Prostate gland (tissue), 2 donors: Measurements from ENCODE around the gene PLEKHM1. TPM values are rescaled to one million over a fixed set of nuclear protein-coding genes. Genes with fewer than 3 reads are reported as not detected.
"Not testable (repeated sequence)": the region's sequence is repeated elsewhere in the genome, so short reads cannot be mapped to it uniquely, and the experiment has no call there.

ENCODE experiments used
- DNase-seq: peaks from one replicate; pipeline ENCODE4 v3.0.0-alpha.2; 2019; ENCODE audit warnings: low spot score
- H3K27ac ChIP-seq, 2 donors: fragments of 200-600 bp; sonication (generic); 2 replicates each; pipeline ENCODE4 v1.5.1; 2017 to 2019
- H3K27me3 ChIP-seq: fragments of 200-600 bp; sonication (generic); replicated peaks from 2 replicates; pipeline ENCODE4 v1.5.1; 2019; ENCODE audit not compliant: insufficient read depth
- H3K36me3 ChIP-seq, 2 donors: fragments of 200-600 bp; sonication (generic); 1 replicate in 1 of 2; 2 replicates in 1 of 2; pipeline versions ENCODE4 v1.5.1 to v1.8.1; 2017 to 2019
- H3K4me1 ChIP-seq: fragments of 200-600 bp; sonication (generic); replicated peaks from 2 replicates; pipeline ENCODE4 v1.5.1; 2019
- H3K4me3 ChIP-seq, 2 donors: fragments of 200-600 bp; sonication (generic); 2 replicates each; pipeline ENCODE4 v1.5.1; 2017 to 2019
- H3K9me3 ChIP-seq: fragments of 200-600 bp; sonication (generic); 2 replicates; pipeline ENCODE4 v1.5.1; 2017
- POLR2A ChIP-seq: fragments of 450-650 bp; IDR thresholded peaks from one replicate; pipeline ENCODE4 v1.6.1; 2016; ENCODE audit warnings: antibody characterized with exemption, mild to moderate bottlenecking
- POLR2AphosphoS5 ChIP-seq: sonication (generic); formaldehyde crosslinking; IDR thresholded peaks from one replicate; pipeline ENCODE4 v1.6.1; 2017; ENCODE audit warnings: antibody characterized with exemption
- WGBS: methylation state at CpG from one replicate; pipeline ENCODE4 v1.1.5; 2018; 5-methylcytosine and 5-hydroxymethylcytosine counted together
- intact Hi-C: fragments of 100-400 bp; cut with DNase I; formaldehyde crosslinking; loops from one replicate; pipeline ENCODE4 v1.14.2; 2022
- total RNA-seq, 2 donors: library from RNA; depleted of rRNA; stranded (reverse); fragments of >200 nt; gene quantifications; one replicate each; pipeline ENCODE4 v1.1.0, GENCODE V29; 2016
- TF ChIP-seq, protein P1 (sequence below), 4 experiments: fragments of 200-600 bp in 2 of 4; fragments of 450-650 bp in 2 of 4; sonication (generic) in 2 of 4; IDR thresholded peaks; 1 replicate in 3 of 4; 2 replicates in 1 of 4; pipeline ENCODE4 v1.5.1; 2016 to 2019; ENCODE audit warnings: antibody characterized with exemption in 4 of 4, mild to moderate bottlenecking in 2 of 4, moderate library complexity in 2 of 4

The PLEKHM1 gene
- total RNA-seq, 2 donors from 2014 or later: 33.2 to 39.8 TPM

GRCh38 chr17:45441526-45442310, 48.8 kb downstream of the PLEKHM1 start:
- intact Hi-C loops: no loop called here
- Histone ChIP-seq H3K27ac (no peak overlapping the region), H3K4me3 (no peak overlapping the region), H3K9me3 (no peaks in the 10 kb centered on the region), H3K27me3 (no peaks in the 10 kb centered on the region), H3K36me3 (peaks cover 0 to 5% of the 10 kb centered on the region in 2 donors), H3K4me1 (no peaks in the 10 kb centered on the region)
- WGBS: 80% methylated on average over 14 of the region's 14 CpGs
- DNase-seq: no peak
- TF ChIP-seq POLR2A: no peak
- TF ChIP-seq, protein P1, sequence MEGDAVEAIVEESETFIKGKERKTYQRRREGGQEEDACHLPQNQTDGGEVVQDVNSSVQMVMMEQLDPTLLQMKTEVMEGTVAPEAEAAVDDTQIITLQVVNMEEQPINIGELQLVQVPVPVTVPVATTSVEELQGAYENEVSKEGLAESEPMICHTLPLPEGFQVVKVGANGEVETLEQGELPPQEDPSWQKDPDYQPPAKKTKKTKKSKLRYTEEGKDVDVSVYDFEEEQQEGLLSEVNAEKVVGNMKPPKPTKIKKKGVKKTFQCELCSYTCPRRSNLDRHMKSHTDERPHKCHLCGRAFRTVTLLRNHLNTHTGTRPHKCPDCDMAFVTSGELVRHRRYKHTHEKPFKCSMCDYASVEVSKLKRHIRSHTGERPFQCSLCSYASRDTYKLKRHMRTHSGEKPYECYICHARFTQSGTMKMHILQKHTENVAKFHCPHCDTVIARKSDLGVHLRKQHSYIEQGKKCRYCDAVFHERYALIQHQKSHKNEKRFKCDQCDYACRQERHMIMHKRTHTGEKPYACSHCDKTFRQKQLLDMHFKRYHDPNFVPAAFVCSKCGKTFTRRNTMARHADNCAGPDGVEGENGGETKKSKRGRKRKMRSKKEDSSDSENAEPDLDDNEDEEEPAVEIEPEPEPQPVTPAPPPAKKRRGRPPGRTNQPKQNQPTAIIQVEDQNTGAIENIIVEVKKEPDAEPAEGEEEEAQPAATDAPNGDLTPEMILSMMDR (IDR thresholded peaks at IDR 0.05): no peak
- no peak for TF ChIP-seq POLR2AphosphoS5

DNA sequence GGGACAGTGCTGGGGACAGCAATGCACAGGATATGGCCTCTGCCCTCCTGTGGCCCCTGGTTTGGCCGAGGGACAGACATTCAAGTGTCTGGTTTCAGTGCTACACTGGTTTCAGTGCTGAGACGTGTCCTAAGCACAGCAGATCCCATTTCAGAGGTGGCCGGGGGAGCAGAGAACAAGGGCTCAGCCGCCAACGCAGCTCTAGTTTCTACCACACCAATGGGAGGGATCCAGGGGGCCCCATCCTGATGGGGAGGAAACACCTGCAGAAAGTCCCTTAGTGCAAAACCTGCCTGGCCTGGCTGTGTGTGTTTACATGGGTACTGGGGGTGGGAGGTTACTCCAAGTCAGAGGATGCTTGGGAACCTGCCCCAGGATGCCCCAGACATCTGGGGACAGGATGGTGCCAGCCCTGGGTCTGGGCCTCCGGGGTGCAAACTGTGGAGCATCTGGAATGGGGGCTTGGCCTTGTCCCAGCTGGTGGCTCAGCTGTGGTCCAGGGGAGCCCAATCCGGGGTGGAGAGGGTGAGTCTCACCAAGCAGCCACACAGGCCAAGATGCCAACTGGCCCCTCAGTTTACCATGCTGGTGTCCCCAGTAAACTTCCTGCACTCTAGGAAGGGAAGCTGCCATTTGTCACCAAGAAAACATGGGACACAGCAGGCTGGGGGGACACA, 49.5 kb downstream of the PLEKHM1 start:
- H3K4me1 ChIP-seq, DNase-seq, intact Hi-C loops, H3K27me3 ChIP-seq, H3K4me3 ChIP-seq, H3K9me3 ChIP-seq, H3K36me3 ChIP-seq: not testable (repeated sequence)
- peak overlapping the region; percentile 34 to 49 for H3K27ac ChIP-seq
- WGBS: 42% methylated on average over 7 of the region's 7 CpGs

DNA sequence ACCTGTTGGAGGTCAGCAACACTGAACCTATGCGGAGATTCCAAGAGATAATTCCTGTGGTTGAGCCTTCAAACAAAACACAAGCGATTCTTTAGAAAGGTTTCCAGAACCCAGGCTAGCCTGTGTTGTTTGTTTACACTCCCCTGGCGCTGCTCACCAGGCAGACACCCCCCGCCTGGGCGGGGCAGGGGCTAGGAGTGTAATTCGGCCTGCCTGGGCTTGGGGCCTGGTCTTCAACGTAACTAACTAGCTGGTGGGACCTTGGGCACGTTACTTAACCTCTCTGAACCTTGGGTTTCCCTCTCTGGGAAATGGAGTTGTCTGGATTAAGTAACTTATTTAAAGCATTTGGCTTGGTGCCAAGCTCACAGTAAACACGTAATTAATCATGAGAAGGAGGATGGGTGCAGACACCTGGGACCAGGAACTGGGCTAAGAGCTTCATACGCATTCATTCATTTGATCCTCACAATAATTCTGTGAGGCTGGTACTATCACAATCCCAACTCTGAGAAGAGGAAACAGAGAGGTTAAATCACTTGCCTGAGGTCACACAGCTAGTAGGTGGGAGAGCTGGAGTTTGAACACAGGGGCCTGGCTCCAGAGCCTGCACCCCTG, 50.3 kb downstream of the PLEKHM1 start:
- H3K27me3 ChIP-seq: no peaks in the 10 kb centered on the region
- 29% methylated on average over 10 of the region's 10 CpGs for WGBS
- DNase-seq: peak; percentile 54

GRCh38 chr17:45438931-45439610, 51.5 kb downstream of the PLEKHM1 start:
- DNase-seq: no peak
- intact Hi-C loops: no loop called here

More for the DNA sequence above, 50.3 kb downstream of the PLEKHM1 start:
- TF ChIP-seq, protein P1 (IDR thresholded peaks at IDR 0.05): no peak
- TF ChIP-seq POLR2A (no peak), POLR2AphosphoS5 (peak; percentile 23)
- H3K36me3 ChIP-seq: peaks cover 0 to 5% of the 10 kb centered on the region in 2 donors
- H3K9me3 ChIP-seq: no peaks in the 10 kb centered on the region
- peak overlapping the region; percentile 34 to 49 for H3K27ac ChIP-seq
- no peak overlapping the region for H3K4me3 ChIP-seq
- no peaks in the 10 kb centered on the region for H3K4me1 ChIP-seq
- intact Hi-C loops: no loop called here

More at GRCh38 chr17:45438931-45439610, 51.5 kb downstream of the PLEKHM1 start:
- Histone ChIP-seq H3K36me3 (no peaks in the 10 kb centered on the region), H3K27ac (no peak overlapping the region), H3K27me3 (no peaks in the 10 kb centered on the region), H3K4me3 (no peak overlapping the region), H3K4me1 (no peaks in the 10 kb centered on the region), H3K9me3 (no peaks in the 10 kb centered on the region)
- WGBS: 65% methylated on average over 9 of the region's 11 CpGs
- TF ChIP-seq POLR2AphosphoS5 (no peak), POLR2A (peak; percentile 16)
- TF ChIP-seq, protein P1 (IDR thresholded peaks at IDR 0.05): peak in 1 of 4 experiments; percentile 15
